PFSK-1 (cell line): Measurements from ENCODE around the gene PPM1F.

ENCODE experiments used
- POLR2AphosphoS5 ChIP-seq: IDR thresholded peaks from 2 replicates; pipeline ENCODE4 v1.6.1; 2012; ENCODE audit warnings: low read depth, mild to moderate bottlenecking, control low read depth, low read length, moderate library complexity
- SIN3A ChIP-seq: IDR thresholded peaks from 2 replicates; pipeline ENCODE4 v1.6.1; 2012; ENCODE audit warnings: mild to moderate bottlenecking, low read length, moderate library complexity, borderline replicate concordance; ENCODE audit not compliant: insufficient read depth
- TAF1 ChIP-seq: IDR thresholded peaks from 2 replicates; pipeline ENCODE4 v1.6.1; 2012; ENCODE audit warnings: low read length, control low read depth, borderline replicate concordance; ENCODE audit not compliant: insufficient read depth
- TF ChIP-seq, protein P1 (sequence below), 2 experiments: IDR thresholded peaks; 2 replicates each; pipeline versions ENCODE4 v1.6.1 to v1.8.0; 2011 to 2012; ENCODE audit warnings: low read depth in 2 of 2, low read length in 2 of 2, control low read depth in 1 of 2, inconsistent platforms in 1 of 2, mild to moderate bottlenecking in 1 of 2, moderate library complexity in 1 of 2; ENCODE audit not compliant: insufficient read depth in 1 of 2

DNA sequence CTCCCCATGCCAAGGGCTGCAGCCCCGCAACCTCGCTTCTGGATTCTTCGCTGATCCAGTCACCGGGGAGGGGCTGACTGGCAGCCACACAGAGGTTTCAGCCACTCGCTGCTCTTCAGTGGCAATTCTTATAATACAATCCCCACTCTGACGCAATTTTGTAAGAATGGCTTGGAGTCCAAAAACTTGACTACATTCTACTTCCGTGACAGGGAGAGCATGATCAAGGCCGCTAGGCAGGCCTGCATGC, 14.9 kb downstream of the PPM1F start:
- TF ChIP-seq, protein P1, sequence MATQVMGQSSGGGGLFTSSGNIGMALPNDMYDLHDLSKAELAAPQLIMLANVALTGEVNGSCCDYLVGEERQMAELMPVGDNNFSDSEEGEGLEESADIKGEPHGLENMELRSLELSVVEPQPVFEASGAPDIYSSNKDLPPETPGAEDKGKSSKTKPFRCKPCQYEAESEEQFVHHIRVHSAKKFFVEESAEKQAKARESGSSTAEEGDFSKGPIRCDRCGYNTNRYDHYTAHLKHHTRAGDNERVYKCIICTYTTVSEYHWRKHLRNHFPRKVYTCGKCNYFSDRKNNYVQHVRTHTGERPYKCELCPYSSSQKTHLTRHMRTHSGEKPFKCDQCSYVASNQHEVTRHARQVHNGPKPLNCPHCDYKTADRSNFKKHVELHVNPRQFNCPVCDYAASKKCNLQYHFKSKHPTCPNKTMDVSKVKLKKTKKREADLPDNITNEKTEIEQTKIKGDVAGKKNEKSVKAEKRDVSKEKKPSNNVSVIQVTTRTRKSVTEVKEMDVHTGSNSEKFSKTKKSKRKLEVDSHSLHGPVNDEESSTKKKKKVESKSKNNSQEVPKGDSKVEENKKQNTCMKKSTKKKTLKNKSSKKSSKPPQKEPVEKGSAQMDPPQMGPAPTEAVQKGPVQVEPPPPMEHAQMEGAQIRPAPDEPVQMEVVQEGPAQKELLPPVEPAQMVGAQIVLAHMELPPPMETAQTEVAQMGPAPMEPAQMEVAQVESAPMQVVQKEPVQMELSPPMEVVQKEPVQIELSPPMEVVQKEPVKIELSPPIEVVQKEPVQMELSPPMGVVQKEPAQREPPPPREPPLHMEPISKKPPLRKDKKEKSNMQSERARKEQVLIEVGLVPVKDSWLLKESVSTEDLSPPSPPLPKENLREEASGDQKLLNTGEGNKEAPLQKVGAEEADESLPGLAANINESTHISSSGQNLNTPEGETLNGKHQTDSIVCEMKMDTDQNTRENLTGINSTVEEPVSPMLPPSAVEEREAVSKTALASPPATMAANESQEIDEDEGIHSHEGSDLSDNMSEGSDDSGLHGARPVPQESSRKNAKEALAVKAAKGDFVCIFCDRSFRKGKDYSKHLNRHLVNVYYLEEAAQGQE (IDR thresholded peaks at IDR 0.05; ENCODE audit: insufficient read depth in 1 of 2, low read depth in 2 of 2, low read length in 2 of 2) = no peak
- TF ChIP-seq POLR2AphosphoS5 (no peak), TAF1 (no peak), SIN3A (no peak)
